ENCODE data around the gene VPS11. TPM values are rescaled to one million over a fixed set of nuclear protein-coding genes. Genes with fewer than 3 reads are reported as not detected.
A peak's percentile ranks its signal among the peaks of the same experiment; 100 is the strongest.

Gene VPS11
- total RNA-seq, 1 experiment from 2014 or later: 43.2 TPM

DNA sequence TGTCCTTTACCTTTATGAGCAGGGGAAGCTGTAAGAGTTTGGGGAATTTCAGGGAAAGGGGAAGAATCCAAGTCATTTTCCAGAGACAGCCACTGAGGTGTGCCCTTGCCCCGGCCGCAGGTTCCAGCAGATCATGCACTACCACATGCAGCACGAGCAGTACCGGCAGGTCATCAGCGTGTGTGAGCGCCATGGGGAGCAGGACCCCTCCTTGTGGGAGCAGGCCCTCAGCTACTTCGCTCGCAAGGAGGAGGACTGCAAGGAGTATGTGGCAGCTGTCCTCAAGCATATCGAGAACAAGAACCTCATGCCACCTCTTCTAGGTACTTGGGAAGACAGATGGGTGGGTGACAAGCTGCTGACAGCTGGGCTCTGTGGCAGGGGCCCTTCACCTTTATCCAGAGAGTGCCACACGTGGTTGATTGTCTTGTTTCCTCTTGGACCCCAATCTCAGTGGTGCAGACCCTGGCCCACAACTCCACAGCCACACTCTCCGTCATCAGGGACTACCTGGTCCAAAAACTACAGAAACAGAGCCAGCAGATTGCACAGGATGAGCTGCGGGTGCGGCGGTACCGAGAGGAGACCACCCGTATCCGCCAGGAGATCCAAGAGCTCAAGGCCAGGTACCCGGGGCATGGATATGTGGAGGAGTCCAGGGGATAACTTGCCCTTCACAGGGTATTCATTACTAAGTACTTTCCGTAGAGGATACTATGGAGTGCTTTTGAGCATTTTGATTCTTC is 11.2 kb downstream of the VPS11 start:
- intact Hi-C loops (cut with micrococcal nuclease; ENCODE audit: unreplicated experiment): no loop called here
- peaks cover 76% of the 10 kb centered on the region for H3K36me3 Mint-ChIP-seq (ENCODE audit: insufficient read depth, unreplicated experiment)

DNA sequence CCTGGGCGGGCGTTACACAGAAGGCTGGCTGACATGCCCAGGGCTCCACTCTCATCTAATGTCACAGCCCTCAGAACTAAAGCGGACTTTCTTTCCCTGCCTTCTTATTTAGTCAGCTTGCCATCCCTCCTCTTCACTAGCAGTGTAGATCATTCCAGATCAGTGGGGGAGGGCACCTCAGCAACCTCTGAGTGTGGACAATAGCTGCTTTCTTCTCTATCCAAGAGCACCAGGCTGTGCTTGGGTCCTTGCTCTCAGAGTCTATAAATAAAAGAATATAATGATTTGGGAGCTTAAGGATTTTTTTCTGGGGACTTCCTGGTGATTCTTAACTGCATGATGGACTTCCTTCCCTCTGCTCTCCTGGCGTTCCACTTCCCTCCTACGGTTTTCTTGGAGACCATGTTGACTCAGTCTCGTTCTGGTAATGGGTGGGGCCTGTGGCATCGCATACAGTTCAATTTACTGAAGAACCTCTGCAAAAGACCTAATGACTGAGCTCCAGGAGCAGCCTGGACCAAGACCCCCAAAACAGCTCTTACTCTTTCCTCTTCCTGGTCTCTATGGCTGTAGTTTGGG is 14.2 kb downstream of the VPS11 start:
- Mint-ChIP-seq H3K27me3 (ENCODE audit: insufficient read depth, unreplicated experiment) (no peaks in the 10 kb centered on the region), H3K36me3 (ENCODE audit: insufficient read depth, unreplicated experiment) (peaks cover 73% of the 10 kb centered on the region), H3K4me1 (ENCODE audit: low read depth, unreplicated experiment) (no peaks in the 10 kb centered on the region), H3K27ac (ENCODE audit: unreplicated experiment) (no peak overlapping the region), H3K4me3 (ENCODE audit: unreplicated experiment) (no peak overlapping the region), H3K9me3 (ENCODE audit: unreplicated experiment) (no peaks in the 10 kb centered on the region)
- Histone ChIP-seq H3K4me3 (ENCODE audit: low read depth, low read length) (no peak overlapping the region), H3K27me3 (replicated peaks; ENCODE audit: control insufficient read depth, insufficient read depth, low read length) (no peaks in the 10 kb centered on the region), H3K9me3 (no peaks in the 10 kb centered on the region), H3K36me3 (ENCODE audit: control insufficient read depth, insufficient read depth, low read length) (peaks cover 12% of the 10 kb centered on the region), H3K4me1 (peaks cover 11% of the 10 kb centered on the region)
- TF ChIP-seq, protein P1, sequence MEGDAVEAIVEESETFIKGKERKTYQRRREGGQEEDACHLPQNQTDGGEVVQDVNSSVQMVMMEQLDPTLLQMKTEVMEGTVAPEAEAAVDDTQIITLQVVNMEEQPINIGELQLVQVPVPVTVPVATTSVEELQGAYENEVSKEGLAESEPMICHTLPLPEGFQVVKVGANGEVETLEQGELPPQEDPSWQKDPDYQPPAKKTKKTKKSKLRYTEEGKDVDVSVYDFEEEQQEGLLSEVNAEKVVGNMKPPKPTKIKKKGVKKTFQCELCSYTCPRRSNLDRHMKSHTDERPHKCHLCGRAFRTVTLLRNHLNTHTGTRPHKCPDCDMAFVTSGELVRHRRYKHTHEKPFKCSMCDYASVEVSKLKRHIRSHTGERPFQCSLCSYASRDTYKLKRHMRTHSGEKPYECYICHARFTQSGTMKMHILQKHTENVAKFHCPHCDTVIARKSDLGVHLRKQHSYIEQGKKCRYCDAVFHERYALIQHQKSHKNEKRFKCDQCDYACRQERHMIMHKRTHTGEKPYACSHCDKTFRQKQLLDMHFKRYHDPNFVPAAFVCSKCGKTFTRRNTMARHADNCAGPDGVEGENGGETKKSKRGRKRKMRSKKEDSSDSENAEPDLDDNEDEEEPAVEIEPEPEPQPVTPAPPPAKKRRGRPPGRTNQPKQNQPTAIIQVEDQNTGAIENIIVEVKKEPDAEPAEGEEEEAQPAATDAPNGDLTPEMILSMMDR (IDR thresholded peaks at IDR 0.05; ENCODE audit: insufficient read depth in 1 of 2, low read depth in 1 of 2, low read length in 1 of 2, severe bottlenecking in 1 of 2, unreplicated experiment in 1 of 2): no peak
- DNase-seq: no peak
- intact Hi-C loops (cut with micrococcal nuclease; ENCODE audit: unreplicated experiment): no loop called here
- ChIA-PET POLR2A (no interaction called here), CTCF (interaction anchor here (0.7 to 1.3 kb wide), 2 partner anchors 14 to 16 kb away, joined by 3 read pairs; partner anchors contain the start of gene VPS11)
- BruUV-seq (replicated peaks): no TSS peak

More for the DNA sequence above, 11.2 kb downstream of the VPS11 start:
- no peak for DNase-seq
- no peaks in the 10 kb centered on the region for H3K4me1 Mint-ChIP-seq (ENCODE audit: low read depth, unreplicated experiment)
- no peaks in the 10 kb centered on the region for H3K9me3 Mint-ChIP-seq (ENCODE audit: unreplicated experiment)
- no peak overlapping the region for H3K27ac Mint-ChIP-seq (ENCODE audit: unreplicated experiment)
- H3K9me3 ChIP-seq: no peaks in the 10 kb centered on the region
- no peaks in the 10 kb centered on the region for H3K27me3 Mint-ChIP-seq (ENCODE audit: insufficient read depth, unreplicated experiment)
- CTCF ChIA-PET: no interaction called here
- no peak overlapping the region for H3K4me3 ChIP-seq (ENCODE audit: low read depth, low read length)
- no peaks in the 10 kb centered on the region for H3K4me1 ChIP-seq
- POLR2A ChIA-PET: interaction anchor here (0.6 kb wide), 2 partner anchors 8 to 33 kb away, joined by 3 read pairs; no protein-coding TSS in a partner anchor
- no TSS peak for BruUV-seq (replicated peaks)
- TF ChIP-seq, protein P1 (IDR thresholded peaks at IDR 0.05; ENCODE audit: insufficient read depth in 1 of 2, low read depth in 1 of 2, low read length in 1 of 2, severe bottlenecking in 1 of 2, unreplicated experiment in 1 of 2): no peak
- H3K36me3 ChIP-seq (ENCODE audit: control insufficient read depth, insufficient read depth, low read length): peaks cover 12% of the 10 kb centered on the region
- H3K27me3 ChIP-seq (replicated peaks; ENCODE audit: control insufficient read depth, insufficient read depth, low read length): no peaks in the 10 kb centered on the region
- H3K4me3 Mint-ChIP-seq (ENCODE audit: unreplicated experiment): no peak overlapping the region

DNA sequence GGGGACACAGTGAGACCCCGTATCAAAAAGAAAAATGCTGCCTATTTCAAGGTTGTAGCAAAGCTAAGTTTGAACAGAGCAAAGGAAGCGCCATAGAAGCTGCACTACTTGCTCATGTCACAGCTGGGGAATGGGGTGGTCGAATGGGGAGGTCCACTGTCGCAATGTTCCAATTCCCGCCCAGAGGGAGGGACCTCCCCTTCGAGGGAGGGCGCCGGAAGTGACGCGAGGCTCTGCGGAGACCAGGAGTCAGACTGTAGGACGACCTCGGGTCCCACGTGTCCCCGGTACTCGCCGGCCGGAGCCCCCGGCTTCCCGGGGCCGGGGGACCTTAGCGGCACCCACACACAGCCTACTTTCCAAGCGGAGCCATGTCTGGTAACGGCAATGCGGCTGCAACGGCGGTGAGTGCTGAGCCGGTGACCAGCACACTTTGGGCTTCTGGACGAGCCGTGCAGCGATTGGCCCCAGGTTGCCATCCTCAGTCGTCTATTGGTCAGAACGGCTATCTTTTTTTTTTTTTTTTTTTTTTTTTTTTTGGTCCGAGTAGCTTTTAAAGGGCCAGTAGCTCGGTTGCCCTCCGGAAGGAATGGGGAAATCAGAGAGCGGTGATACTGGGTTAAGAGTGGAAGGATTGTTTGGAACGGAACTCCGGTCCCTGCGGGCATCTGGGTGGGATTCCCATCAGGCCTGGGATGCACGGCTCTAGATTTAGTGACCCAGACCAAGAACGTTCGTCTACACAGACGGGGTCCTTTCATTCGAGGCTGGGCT is 17.2 kb downstream of the VPS11 start, which contains the start of gene HMBS:
Gene HMBS, plus strand, starts transcription at position 219 of the 774 bp plus-strand sequence. Its CDS starts 153 bp downstream, at position 372.
- Mint-ChIP-seq H3K27ac (ENCODE audit: unreplicated experiment) (peak within 1 kb of the TSS; percentile 98), H3K36me3 (ENCODE audit: insufficient read depth, unreplicated experiment) (peaks cover 45% of the 10 kb centered on the region), H3K4me1 (ENCODE audit: low read depth, unreplicated experiment) (peaks cover 1% of the 10 kb centered on the region), H3K4me3 (ENCODE audit: unreplicated experiment) (peak within 1 kb of the TSS; percentile 97), H3K27me3 (ENCODE audit: insufficient read depth, unreplicated experiment) (no peaks in the 10 kb centered on the region), H3K9me3 (ENCODE audit: unreplicated experiment) (no peaks in the 10 kb centered on the region)
- Histone ChIP-seq H3K27me3 (replicated peaks; ENCODE audit: control insufficient read depth, insufficient read depth, low read length) (no peaks in the 10 kb centered on the region), H3K4me1 (peaks cover 11% of the 10 kb centered on the region), H3K4me3 (ENCODE audit: low read depth, low read length) (peak within 1 kb of the TSS; percentile 85), H3K9me3 (no peaks in the 10 kb centered on the region), H3K36me3 (ENCODE audit: control insufficient read depth, insufficient read depth, low read length) (peaks cover 4% of the 10 kb centered on the region)
- POLR2A ChIA-PET: interaction anchor here (0.6 to 2.7 kb wide), 22 partner anchors 10 to 283 kb away, joined by 3 to 72 read pairs (median 4); partner anchors contain the start of genes C2CD2L, CBL, DPAGT1 and HINFP
- TF ChIP-seq, protein P1 (IDR thresholded peaks at IDR 0.05; ENCODE audit: insufficient read depth in 1 of 2, low read depth in 1 of 2, low read length in 1 of 2, severe bottlenecking in 1 of 2, unreplicated experiment in 1 of 2): no peak
- DNase-seq: peak; percentile 97 to 98
- no TSS peak for BruUV-seq (replicated peaks)
- intact Hi-C loops (cut with micrococcal nuclease; ENCODE audit: unreplicated experiment): loop anchor here (1.0 to 2.0 kb wide), 4 partner anchors 10 to 54 kb away; partner anchors contain the start of genes C2CD2L, SLC37A4 and VPS11
- CTCF ChIA-PET: interaction anchor here (0.7 to 3.1 kb wide), 9 partner anchors 9 to 255 kb away, joined by 3 to 19 read pairs (median 5); partner anchors contain the start of genes C2CD2L, CBL, DPAGT1 and HINFP
